A549 (cell line): ENCODE data around the gene RIPK4. TPM values are rescaled to one million over a fixed set of nuclear protein-coding genes. Genes with fewer than 3 reads are reported as not detected.

ENCODE experiments used
- ATAC-seq, 2 experiments: fragments of 200-7000 bp in 1 of 2; fragments of >200 bp in 1 of 2; cut with Nextera tagmentation in 1 of 2; cut with Tn5 transposase in 1 of 2; 3 replicates each; pipeline versions ENCODE4 v1.8.0 to v1.9.1; 2018 to 2020; ENCODE audit warnings: mild to moderate bottlenecking in 1 of 2, moderate library complexity in 1 of 2
- CTCF ChIA-PET: fragments of 300-600 bp; sonication (Branson Sonifier 250); formaldehyde crosslinking; extraction: SDS; loops from one replicate; lab custom pipeline; 2021; ENCODE audit warnings: antibody characterized with exemption, inconsistent platforms; lab: Yijun Ruan, JAX
- POLR2A ChIA-PET: fragments of 350-600 bp; formaldehyde crosslinking; extraction: SDS; loops from one replicate; lab custom pipeline; 2021; ENCODE audit warnings: antibody characterized with exemption, inconsistent platforms; lab: Yijun Ruan, JAX
- DNase-seq, 2 experiments: peaks; one replicate each; pipeline versions ENCODE4 v3.0.0 to v3.0.0-alpha.2; 2011 to 2016; ENCODE audit warnings: low read depth in 1 of 2, low spot score in 1 of 2
- FAIRE-seq: peaks from 2 replicates; lab custom pipeline; 2011; peaks lifted over from hg19 to GRCh38; lab: Jason Lieb, UNC
- H3K27ac ChIP-seq, 2 experiments: fragments of >200 bp; sonication (Bioruptor Twin); formaldehyde crosslinking; 3 replicates each; pipeline ENCODE4 v1.5.1; 2016 to 2017
- H3K4me1 ChIP-seq: fragments of >200 bp; sonication (Bioruptor Twin); formaldehyde crosslinking; 3 replicates; pipeline ENCODE4 v1.6.1; 2016
- H3K4me2 ChIP-seq: fragments of >200 bp; sonication (Bioruptor Twin); formaldehyde crosslinking; 3 replicates; pipeline ENCODE4 v1.6.1; 2016
- H3K4me3 ChIP-seq: fragments of >200 bp; sonication (Bioruptor Twin); formaldehyde crosslinking; 3 replicates; pipeline ENCODE4 v1.5.1; 2016
- H3K9me3 ChIP-seq: fragments of >200 bp; sonication (Bioruptor Twin); formaldehyde crosslinking; 3 replicates; pipeline ENCODE4 v1.6.1; 2016
- CBX2 ChIP-seq: fragments of 200-600 bp; sonication (generic); IDR thresholded peaks from 2 replicates; pipeline ENCODE4 v1.6.1; 2016; ENCODE audit warnings: low read depth, mild to moderate bottlenecking, borderline replicate concordance
- CEBPB ChIP-seq, 2 experiments: fragments of >200 bp in 1 of 2; sonication (Bioruptor Twin) in 1 of 2; formaldehyde crosslinking in 1 of 2; IDR thresholded peaks; 2 replicates each; pipeline ENCODE4 v1.6.1; 2012 to 2016
- CHD2 ChIP-seq: fragments of 150-350 bp; IDR thresholded peaks from 2 replicates; pipeline ENCODE4 v1.6.1; 2014; ENCODE audit warnings: low read length; ENCODE audit not compliant: partially characterized antibody
- ESRRA ChIP-seq: fragments of 150-350 bp; IDR thresholded peaks from 2 replicates; pipeline ENCODE4 v1.6.1; 2014; ENCODE audit warnings: mild to moderate bottlenecking, low read length, borderline replicate concordance
- FOSL2 ChIP-seq, 2 experiments: fragments of 450-650 bp in 1 of 2; fragments of >200 bp in 1 of 2; sonication (Bioruptor Twin) in 1 of 2; formaldehyde crosslinking; IDR thresholded peaks; 2 replicates each; pipeline versions ENCODE4 v1.5.0 to v1.6.1; 2016 to 2020; ENCODE audit warnings: mild to moderate bottlenecking in 1 of 2, moderate library complexity in 1 of 2
- GATA3 ChIP-seq: IDR thresholded peaks from 2 replicates; pipeline ENCODE4 v1.6.1; 2012; ENCODE audit warnings: borderline replicate concordance
- HOXA7 ChIP-seq: fragments of 250-450 bp; sonication (Bioruptor Pico); IDR thresholded peaks from 2 replicates; pipeline ENCODE4 v1.5.0; 2020; ENCODE audit warnings: mild to moderate bottlenecking, moderate library complexity
- HOXB5 ChIP-seq: fragments of 250-450 bp; sonication (Bioruptor Pico); IDR thresholded peaks from 2 replicates; pipeline ENCODE4 v1.5.0; 2020; ENCODE audit warnings: mild to moderate bottlenecking, moderate library complexity
- KDM5A ChIP-seq: fragments of 200-600 bp; sonication (generic); IDR thresholded peaks from 2 replicates; pipeline ENCODE4 v1.6.1; 2016; ENCODE audit warnings: antibody characterized with exemption, mild to moderate bottlenecking
- MAFK ChIP-seq: fragments of 450-650 bp; IDR thresholded peaks from 2 replicates; pipeline ENCODE4 v1.6.1; 2014; ENCODE audit not compliant: partially characterized antibody
- MYC ChIP-seq: IDR thresholded peaks from 2 replicates; pipeline ENCODE4 v1.6.1; 2012; ENCODE audit warnings: mild to moderate bottlenecking, inconsistent platforms, low read length, improper control_type of control experiment, borderline replicate concordance
- NFE2L2 ChIP-seq: fragments of 150-350 bp; conservative IDR thresholded peaks from 2 replicates; pipeline ENCODE4 v1.6.1; 2014; ENCODE audit warnings: low read length
- RAD21 ChIP-seq, 2 experiments: fragments of >200 bp in 1 of 2; sonication (Bioruptor Twin) in 1 of 2; formaldehyde crosslinking in 1 of 2; IDR thresholded peaks in 1 of 2; conservative IDR thresholded peaks in 1 of 2; 2 replicates in 1 of 2; 3 replicates in 1 of 2; pipeline ENCODE4 v1.6.1; 2012 to 2018; ENCODE audit warnings: inconsistent platforms in 1 of 2
- TFCP2L1 ChIP-seq: fragments of 250-450 bp; sonication (Bioruptor Pico); IDR thresholded peaks from 2 replicates; pipeline ENCODE4 v1.5.0; 2021; ENCODE audit warnings: mild to moderate bottlenecking
- ZC3H11A ChIP-seq: fragments of 450-650 bp; IDR thresholded peaks from 2 replicates; pipeline ENCODE4 v1.6.1; 2014; ENCODE audit warnings: antibody characterized with exemption, mild to moderate bottlenecking
- WGBS: methylation state at CpG from one replicate; pipeline ENCODE4 v1.1.6; 2017; ENCODE audit errors: missing lambda C conversion rate; 5-methylcytosine and 5-hydroxymethylcytosine counted together
- polyA plus RNA-seq, 4 experiments: library from polyadenylated mRNA; depleted of rRNA in 3 of 4; stranded (reverse); fragments of >200 nt; fragmentation: RNase III in 1 of 4; extraction: RNeasy Plus Mini Kit Qiagen cat#74134 plus additional on column Dnase treatment in 1 of 4; gene quantifications; 2 replicates in 3 of 4; 3 replicates in 1 of 4; pipeline ENCODE4 v1.2.3, GENCODE V29; 2011 to 2017
- TF ChIP-seq, protein P1 (sequence below): fragments of 450-650 bp; IDR thresholded peaks from 2 replicates; pipeline ENCODE4 v1.6.1; 2014; ENCODE audit warnings: antibody characterized with exemption
- TF ChIP-seq, protein P2 (sequence below): fragments of 200-600 bp; sonication (generic); IDR thresholded peaks from 2 replicates; pipeline ENCODE4 v1.6.1; 2016; ENCODE audit warnings: antibody characterized with exemption, mild to moderate bottlenecking, moderate library complexity
- TF ChIP-seq, protein P3 (sequence below): fragments of >200 bp; sonication (Bioruptor Twin); formaldehyde crosslinking; IDR thresholded peaks from 3 replicates; pipeline ENCODE4 v1.6.1; 2016
- TF ChIP-seq, protein P4 (sequence below): IDR thresholded peaks from 2 replicates; pipeline ENCODE4 v1.6.1; 2012

RIPK4 gene
- polyA plus RNA-seq, 2 of the 4 experiments (the other 2 are of a cell fraction): 3.0 to 5.7 TPM

DNA sequence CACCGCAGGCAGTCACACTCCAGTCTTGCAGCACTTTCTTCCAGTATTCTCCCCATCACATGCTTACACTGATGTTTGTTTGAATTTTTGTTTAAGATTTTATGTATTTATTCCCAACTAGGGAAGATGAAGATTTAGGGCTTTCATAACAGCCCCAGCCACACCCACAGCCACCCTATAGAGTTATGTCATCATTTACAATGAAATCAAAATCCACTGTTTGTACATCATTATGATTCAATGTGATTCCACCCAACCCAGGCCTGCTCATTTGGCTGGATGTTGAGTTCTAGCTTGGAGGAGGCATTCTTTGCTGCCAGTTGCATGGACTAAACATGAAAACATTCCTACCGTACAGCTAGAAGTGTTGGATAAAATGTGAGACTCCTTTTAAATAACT lies 35.8 kb downstream of the RIPK4 start (continued):
- no peak for TF ChIP-seq FOSL2 (IDR thresholded peaks at IDR 0.05)
- no peak for TF ChIP-seq FOSL2 (CRISPR knock-in tag; IDR thresholded peaks at IDR 0.05)
- TF ChIP-seq ESRRA: no peak
- TF ChIP-seq NFE2L2: no peak
- TF ChIP-seq MAFK: no peak

DNA sequence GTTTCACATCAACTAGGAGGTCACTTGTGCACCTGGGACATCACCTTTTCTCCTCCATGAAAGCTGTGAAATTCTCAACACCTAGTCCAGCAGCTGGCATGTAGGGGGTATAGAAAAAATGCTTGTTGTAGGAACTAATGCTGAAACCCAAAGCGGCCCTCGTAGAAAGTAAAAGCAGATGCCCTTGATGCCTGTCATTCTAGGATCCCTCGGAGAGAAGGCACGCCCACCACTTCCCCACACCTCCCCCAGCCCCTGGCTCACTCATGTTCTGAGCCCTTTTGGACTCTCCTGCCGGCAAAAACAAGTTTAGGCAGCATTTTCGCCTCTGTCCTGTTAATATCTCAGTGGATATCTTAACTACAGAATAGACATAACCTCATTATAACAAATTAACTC lies 36.5 kb downstream of the RIPK4 start:
- no peak overlapping the region for H3K4me2 ChIP-seq
- POLR2A ChIA-PET: no interaction called here
- no peaks in the 10 kb centered on the region for H3K9me3 ChIP-seq
- WGBS: 72% methylated on average over 6 of the region's 6 CpGs
- FAIRE-seq: no peak
- DNase-seq: no peak
- H3K4me1 ChIP-seq: peaks cover 20% of the 10 kb centered on the region
- no peak for TF ChIP-seq MYC
- TF ChIP-seq, protein P1, sequence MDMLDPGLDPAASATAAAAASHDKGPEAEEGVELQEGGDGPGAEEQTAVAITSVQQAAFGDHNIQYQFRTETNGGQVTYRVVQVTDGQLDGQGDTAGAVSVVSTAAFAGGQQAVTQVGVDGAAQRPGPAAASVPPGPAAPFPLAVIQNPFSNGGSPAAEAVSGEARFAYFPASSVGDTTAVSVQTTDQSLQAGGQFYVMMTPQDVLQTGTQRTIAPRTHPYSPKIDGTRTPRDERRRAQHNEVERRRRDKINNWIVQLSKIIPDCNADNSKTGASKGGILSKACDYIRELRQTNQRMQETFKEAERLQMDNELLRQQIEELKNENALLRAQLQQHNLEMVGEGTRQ: no peak
- TF ChIP-seq GATA3: no peak
- TF ChIP-seq MAFK: no peak
- no peak for TF ChIP-seq KDM5A
- TF ChIP-seq, protein P2, sequence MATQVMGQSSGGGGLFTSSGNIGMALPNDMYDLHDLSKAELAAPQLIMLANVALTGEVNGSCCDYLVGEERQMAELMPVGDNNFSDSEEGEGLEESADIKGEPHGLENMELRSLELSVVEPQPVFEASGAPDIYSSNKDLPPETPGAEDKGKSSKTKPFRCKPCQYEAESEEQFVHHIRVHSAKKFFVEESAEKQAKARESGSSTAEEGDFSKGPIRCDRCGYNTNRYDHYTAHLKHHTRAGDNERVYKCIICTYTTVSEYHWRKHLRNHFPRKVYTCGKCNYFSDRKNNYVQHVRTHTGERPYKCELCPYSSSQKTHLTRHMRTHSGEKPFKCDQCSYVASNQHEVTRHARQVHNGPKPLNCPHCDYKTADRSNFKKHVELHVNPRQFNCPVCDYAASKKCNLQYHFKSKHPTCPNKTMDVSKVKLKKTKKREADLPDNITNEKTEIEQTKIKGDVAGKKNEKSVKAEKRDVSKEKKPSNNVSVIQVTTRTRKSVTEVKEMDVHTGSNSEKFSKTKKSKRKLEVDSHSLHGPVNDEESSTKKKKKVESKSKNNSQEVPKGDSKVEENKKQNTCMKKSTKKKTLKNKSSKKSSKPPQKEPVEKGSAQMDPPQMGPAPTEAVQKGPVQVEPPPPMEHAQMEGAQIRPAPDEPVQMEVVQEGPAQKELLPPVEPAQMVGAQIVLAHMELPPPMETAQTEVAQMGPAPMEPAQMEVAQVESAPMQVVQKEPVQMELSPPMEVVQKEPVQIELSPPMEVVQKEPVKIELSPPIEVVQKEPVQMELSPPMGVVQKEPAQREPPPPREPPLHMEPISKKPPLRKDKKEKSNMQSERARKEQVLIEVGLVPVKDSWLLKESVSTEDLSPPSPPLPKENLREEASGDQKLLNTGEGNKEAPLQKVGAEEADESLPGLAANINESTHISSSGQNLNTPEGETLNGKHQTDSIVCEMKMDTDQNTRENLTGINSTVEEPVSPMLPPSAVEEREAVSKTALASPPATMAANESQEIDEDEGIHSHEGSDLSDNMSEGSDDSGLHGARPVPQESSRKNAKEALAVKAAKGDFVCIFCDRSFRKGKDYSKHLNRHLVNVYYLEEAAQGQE: no peak
- TF ChIP-seq, protein P3, sequence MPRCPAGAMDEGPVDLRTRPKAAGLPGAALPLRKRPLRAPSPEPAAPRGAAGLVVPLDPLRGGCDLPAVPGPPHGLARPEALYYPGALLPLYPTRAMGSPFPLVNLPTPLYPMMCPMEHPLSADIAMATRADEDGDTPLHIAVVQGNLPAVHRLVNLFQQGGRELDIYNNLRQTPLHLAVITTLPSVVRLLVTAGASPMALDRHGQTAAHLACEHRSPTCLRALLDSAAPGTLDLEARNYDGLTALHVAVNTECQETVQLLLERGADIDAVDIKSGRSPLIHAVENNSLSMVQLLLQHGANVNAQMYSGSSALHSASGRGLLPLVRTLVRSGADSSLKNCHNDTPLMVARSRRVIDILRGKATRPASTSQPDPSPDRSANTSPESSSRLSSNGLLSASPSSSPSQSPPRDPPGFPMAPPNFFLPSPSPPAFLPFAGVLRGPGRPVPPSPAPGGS: no peak
- no peak for TF ChIP-seq FOSL2 (IDR thresholded peaks at IDR 0.05)
- TF ChIP-seq FOSL2 (CRISPR knock-in tag; IDR thresholded peaks at IDR 0.05): no peak
- no peak for TF ChIP-seq ZC3H11A
- no peak for TF ChIP-seq HOXA7
- TF ChIP-seq RAD21 (conservative IDR thresholded peaks at IDR 0.05 in 1 of 2, IDR thresholded peaks at IDR 0.05 in 1 of 2): no peak
- no peak for TF ChIP-seq CHD2
- TF ChIP-seq, all 56 proteins: peak for 0
- CTCF ChIA-PET: no interaction called here
- H3K27ac ChIP-seq: no peak overlapping the region
- ATAC-seq: no peak
- no peak overlapping the region for H3K4me3 ChIP-seq

DNA sequence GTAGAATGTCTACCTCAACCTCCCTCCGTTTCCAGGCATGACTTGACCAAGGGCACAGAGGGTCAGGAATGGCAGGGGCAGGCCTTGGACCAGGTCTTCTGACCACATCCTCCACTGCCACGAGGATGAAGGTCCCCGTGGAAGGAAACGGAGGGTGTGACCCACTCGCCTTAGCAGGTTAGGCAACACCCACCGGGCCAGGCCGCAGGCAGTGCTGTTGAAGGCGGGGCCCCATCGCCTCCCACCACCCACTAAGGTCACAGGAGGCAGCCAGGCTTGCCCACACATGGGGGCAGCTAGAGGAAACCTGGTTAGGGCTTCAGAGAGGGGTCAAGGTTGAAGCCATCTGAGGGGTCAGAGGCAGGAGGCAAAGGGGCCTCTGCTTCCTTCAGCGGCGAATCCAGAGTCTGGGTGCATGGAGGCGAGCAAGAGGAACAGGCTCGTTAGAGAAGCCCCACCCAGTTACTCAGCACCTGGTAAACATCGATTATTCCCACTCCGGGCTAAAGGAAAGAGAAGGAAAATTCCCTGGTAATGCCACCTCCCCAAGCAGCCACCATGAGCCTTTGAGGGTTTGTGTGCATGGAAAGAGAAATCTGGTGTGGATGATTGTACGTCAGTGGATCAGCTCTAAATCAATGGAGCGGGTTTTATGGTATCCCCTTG lies 37.0 kb downstream of the RIPK4 start:
- no peak overlapping the region for H3K4me2 ChIP-seq
- H3K27ac ChIP-seq: no peak overlapping the region
- no peak for DNase-seq
- no peak for FAIRE-seq
- ChIA-PET POLR2A (no interaction called here), CTCF (no interaction called here)
- ATAC-seq: no peak
- H3K4me1 ChIP-seq: peaks cover 20% of the 10 kb centered on the region
- WGBS: 88% methylated on average over 12 of the region's 17 CpGs
- H3K9me3 ChIP-seq: no peaks in the 10 kb centered on the region
- no peak for TF ChIP-seq CHD2
- TF ChIP-seq HOXB5 (CRISPR knock-in tag): no peak
- TF ChIP-seq CEBPB (IDR thresholded peaks at IDR 0.05): no peak
- no peak for TF ChIP-seq TFCP2L1 (CRISPR knock-in tag)
- TF ChIP-seq, protein P2: no peak
- no peak for TF ChIP-seq CBX2
- TF ChIP-seq, protein P4, sequence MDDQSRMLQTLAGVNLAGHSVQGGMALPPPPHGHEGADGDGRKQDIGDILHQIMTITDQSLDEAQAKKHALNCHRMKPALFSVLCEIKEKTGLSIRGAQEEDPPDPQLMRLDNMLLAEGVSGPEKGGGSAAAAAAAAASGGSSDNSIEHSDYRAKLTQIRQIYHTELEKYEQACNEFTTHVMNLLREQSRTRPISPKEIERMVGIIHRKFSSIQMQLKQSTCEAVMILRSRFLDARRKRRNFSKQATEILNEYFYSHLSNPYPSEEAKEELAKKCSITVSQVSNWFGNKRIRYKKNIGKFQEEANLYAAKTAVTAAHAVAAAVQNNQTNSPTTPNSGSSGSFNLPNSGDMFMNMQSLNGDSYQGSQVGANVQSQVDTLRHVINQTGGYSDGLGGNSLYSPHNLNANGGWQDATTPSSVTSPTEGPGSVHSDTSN: no peak
- TF ChIP-seq MAFK: no peak
- H3K4me3 ChIP-seq: no peak overlapping the region
